NT2/D1 (cell line): ENCODE measurements around the gene LUZP4.

Source experiments
- SUZ12 ChIP-seq: IDR thresholded peaks from 2 replicates; pipeline ENCODE4 v1.6.1; 2011; ENCODE audit not compliant: insufficient read length, insufficient read depth; ENCODE audit errors: extremely low read depth
- YY1 ChIP-seq: IDR thresholded peaks from 2 replicates; pipeline ENCODE4 v1.6.1; 2011; ENCODE audit not compliant: insufficient read length, insufficient read depth

DNA sequence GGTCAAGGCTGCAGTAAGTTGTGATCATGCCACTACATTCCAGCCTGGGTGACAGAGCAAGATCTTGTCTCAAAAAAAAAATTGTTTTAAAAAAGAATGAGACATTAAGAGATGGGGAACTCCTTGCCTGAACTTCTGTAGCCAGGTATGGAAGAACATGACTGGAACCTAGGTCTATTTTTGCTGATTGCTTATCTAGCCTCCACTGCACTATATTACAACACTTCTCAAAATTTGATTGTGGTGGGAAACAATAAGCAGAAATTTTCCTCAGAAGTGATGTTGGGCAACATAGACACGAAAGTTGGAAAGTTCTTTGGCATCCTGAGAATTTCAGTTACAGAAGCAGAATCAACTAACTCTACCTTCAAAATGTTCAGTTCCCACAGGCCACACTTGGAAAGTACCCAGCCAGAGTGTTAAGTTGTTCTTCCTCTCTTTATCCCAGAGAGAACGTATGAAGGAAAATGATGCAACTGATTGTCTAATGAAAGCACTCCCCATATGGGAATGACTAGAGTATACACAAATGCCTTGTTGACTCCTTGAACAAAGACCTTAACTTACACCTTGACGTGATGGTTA lies 50.0 kb downstream of the LUZP4 start:
- TF ChIP-seq YY1 (no peak), SUZ12 (no peak)
